Tibial artery (tissue), 4 donors: ENCODE data around the gene CREB3L1.

ENCODE experiments used
- DNase-seq, 2 donors: peaks; one replicate each; pipeline ENCODE4 v3.0.0-alpha.2; 2019
- H3K27ac ChIP-seq, 2 donors: fragments of 200-600 bp; sonication (generic) in 1 of 2; 1 replicate in 1 of 2; 2 replicates in 1 of 2; pipeline ENCODE4 v1.5.1; 2018 to 2019; ENCODE audit warnings: mild to moderate bottlenecking in 1 of 2
- H3K27me3 ChIP-seq, 2 donors: fragments of 200-600 bp; sonication (generic) in 1 of 2; one replicate each; pipeline versions ENCODE4 v1.5.1 to v1.6.0; 2016 to 2019
- H3K36me3 ChIP-seq, 3 donors: fragments of 200-600 bp; sonication (generic) in 2 of 3; one replicate each; pipeline ENCODE4 v1.5.1; 2016 to 2019; ENCODE audit warnings: mild to moderate bottlenecking in 2 of 3
- H3K4me1 ChIP-seq, 4 donors: fragments of 200-600 bp; sonication (generic) in 2 of 4; 1 replicate in 3 of 4; 2 replicates in 1 of 4; pipeline ENCODE4 v1.5.1; 2016 to 2019
- H3K4me3 ChIP-seq, 2 donors: fragments of 200-600 bp; sonication (generic) in 1 of 2; 1 replicate in 1 of 2; 2 replicates in 1 of 2; pipeline ENCODE4 v1.5.1; 2018 to 2019; ENCODE audit warnings: mild to moderate bottlenecking in 2 of 2
- H3K9me3 ChIP-seq, 3 donors: fragments of 200-600 bp; sonication (generic) in 1 of 3; one replicate each; pipeline ENCODE4 v1.5.1; 2016 to 2019
- CTCF ChIP-seq, 2 experiments: fragments of 200-600 bp in 1 of 2; fragments of 450-650 bp in 1 of 2; IDR thresholded peaks; one replicate each; pipeline ENCODE4 v1.5.1; 2017 to 2019; ENCODE audit warnings: antibody characterized with exemption in 2 of 2, mild to moderate bottlenecking in 1 of 2, moderate library complexity in 1 of 2
- intact Hi-C: fragments of 100-400 bp; cut with DNase I; formaldehyde crosslinking; loops from one replicate; pipeline ENCODE4 v1.15.0; 2023; ENCODE audit warnings: low total_unique reads

CREB3L1 gene

GRCh38 chr11:46237248-46238077, 40.0 kb upstream of the CREB3L1 start:
- intact Hi-C loops = loop anchor here (2.0 kb wide), 1 partner anchor 69 kb away; no protein-coding TSS in a partner anchor
- H3K27me3 ChIP-seq = peaks cover 0 to 23% of the 10 kb centered on the region in 2 donors
- H3K4me3 ChIP-seq = peak overlapping the region; percentile 45 to 59
- TF ChIP-seq CTCF (IDR thresholded peaks at IDR 0.05) = peak in 1 of 2 experiments; percentile 11
- no peaks in the 10 kb centered on the region for H3K36me3 ChIP-seq
- no peaks in the 10 kb centered on the region for H3K9me3 ChIP-seq
- H3K4me1 ChIP-seq = peaks cover 6 to 25% (median 24%) of the 10 kb centered on the region in 4 donors
- H3K27ac ChIP-seq = peak overlapping the region; percentile 10 to 56
- DNase-seq = peak; percentile 42 to 70

DNA sequence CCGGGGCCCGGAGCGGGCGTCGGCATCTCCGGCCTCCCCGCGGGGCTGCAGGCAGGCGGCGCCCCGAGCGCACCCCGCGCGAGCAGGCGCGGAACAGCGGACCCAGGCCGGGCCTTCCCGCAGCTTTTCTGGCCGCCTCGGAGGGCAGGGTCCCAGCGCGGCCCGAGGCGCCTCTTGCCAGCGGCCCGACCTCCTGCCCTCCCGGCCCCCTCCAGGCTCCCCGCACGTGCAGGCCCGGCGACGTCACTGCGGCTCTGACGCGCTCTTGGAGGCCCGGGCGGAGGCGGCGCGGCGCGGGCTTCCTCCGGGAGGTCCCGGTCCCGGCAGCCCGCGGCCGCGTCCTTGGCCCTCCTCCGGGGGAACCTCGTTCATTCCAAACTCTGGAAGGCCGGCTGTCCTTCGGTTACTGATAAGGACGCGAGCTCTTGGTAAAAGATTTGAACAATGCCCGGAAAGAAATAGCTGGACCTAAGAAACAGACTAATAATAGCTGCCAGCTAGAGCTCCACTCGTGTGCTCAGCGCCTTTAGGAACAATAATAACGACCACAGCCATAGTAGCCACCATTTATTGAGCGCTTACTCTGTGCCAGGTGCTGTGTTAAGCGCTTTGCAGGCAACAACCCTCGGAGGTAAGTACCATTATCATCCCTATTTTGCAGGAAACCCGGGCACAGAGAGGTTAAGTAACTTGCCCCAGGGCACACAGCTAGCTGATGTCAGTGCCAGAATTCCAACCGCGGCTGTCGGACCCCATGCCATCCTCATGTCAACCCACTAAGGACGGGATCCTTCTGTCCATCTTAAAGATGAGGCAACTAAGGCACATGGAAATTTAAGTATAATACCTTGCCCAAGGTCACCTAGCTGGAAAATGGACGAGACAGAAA, 39.1 kb upstream of the CREB3L1 start:
- peak in 1 of 2 experiments; percentile 2 for TF ChIP-seq CTCF (IDR thresholded peaks at IDR 0.05)
- H3K9me3 ChIP-seq = no peaks in the 10 kb centered on the region
- DNase-seq = peak; percentile 47 to 82
- peaks cover 6 to 32% (median 27%) of the 10 kb centered on the region in 4 donors for H3K4me1 ChIP-seq
- peaks cover 0 to 23% of the 10 kb centered on the region in 2 donors for H3K27me3 ChIP-seq
- H3K4me3 ChIP-seq = peak overlapping the region; percentile 45 to 59
- H3K36me3 ChIP-seq = no peaks in the 10 kb centered on the region
- intact Hi-C loops = loop anchor here (2.0 kb wide), 1 partner anchor 68 kb away; no protein-coding TSS in a partner anchor
- peak overlapping the region; percentile 10 to 56 for H3K27ac ChIP-seq

DNA sequence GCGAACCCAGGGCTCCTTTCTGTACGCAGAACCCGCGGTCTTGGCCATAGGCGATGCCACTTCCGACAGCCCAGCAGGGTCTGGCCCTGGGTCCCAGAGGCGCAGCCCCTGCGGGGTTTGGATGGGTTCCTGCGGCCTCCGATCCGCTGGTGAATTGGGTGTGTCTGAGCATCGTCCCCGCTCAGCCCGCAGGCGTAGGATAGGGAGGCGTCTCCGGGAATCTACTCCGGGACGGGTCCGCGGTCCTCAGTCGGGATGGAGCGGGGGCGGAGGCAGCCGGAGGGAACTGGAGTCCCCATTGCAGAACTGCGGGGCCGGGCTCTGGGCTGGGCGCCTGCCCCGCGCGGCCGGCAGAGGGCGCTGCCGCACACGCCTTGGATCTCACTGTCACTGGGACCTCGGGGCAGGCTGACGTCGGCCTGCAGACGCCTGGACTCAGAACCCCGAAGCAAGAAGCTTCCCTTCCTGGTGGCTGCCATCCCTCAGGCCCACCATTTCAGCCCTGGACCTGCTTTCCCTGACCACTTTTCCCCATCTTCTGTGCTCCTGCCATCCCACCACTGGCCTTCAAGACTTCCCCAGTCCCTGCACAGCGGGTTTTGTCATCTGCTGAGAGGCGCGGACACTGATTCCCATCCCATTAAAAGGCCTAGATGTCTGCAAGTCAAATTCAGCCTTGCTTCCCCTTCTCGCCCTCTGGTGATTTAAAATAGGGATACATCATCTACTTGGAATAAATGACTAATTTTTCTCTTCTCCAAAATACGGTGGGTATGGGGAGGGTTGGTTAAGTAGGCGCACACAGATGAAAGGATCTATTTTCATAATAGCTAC, 38.3 kb upstream of the CREB3L1 start:
- Histone ChIP-seq H3K4me3 (peak overlapping the region; percentile 45 to 59), H3K36me3 (no peaks in the 10 kb centered on the region), H3K27me3 (peaks cover 0 to 23% of the 10 kb centered on the region in 2 donors), H3K27ac (no peak overlapping the region), H3K4me1 (peaks cover 6 to 34% (median 27%) of the 10 kb centered on the region in 4 donors), H3K9me3 (no peaks in the 10 kb centered on the region)
- intact Hi-C loops = loop anchor here (2.0 kb wide), 1 partner anchor 68 kb away; no protein-coding TSS in a partner anchor
- peak; percentile 98 to 99 for TF ChIP-seq CTCF (IDR thresholded peaks at IDR 0.05)
- peak; percentile 86 to 90 for DNase-seq

GRCh38 chr11:46239801-46240061, 37.7 kb upstream of the CREB3L1 start:
- H3K9me3 ChIP-seq = no peaks in the 10 kb centered on the region
- no peak for DNase-seq
- H3K4me3 ChIP-seq = no peak overlapping the region
- TF ChIP-seq CTCF (IDR thresholded peaks at IDR 0.05) = no peak
- H3K4me1 ChIP-seq = peaks cover 6 to 34% (median 27%) of the 10 kb centered on the region in 4 donors
- peaks cover 0 to 23% of the 10 kb centered on the region in 2 donors for H3K27me3 ChIP-seq
- intact Hi-C loops = loop anchor here (2.0 kb wide), 1 partner anchor 67 kb away; no protein-coding TSS in a partner anchor
- no peaks in the 10 kb centered on the region for H3K36me3 ChIP-seq
- H3K27ac ChIP-seq = no peak overlapping the region

- no peak for DNase-seq
- H3K27ac ChIP-seq = no peak overlapping the region
- intact Hi-C loops = no loop called here
- H3K27me3 ChIP-seq = peaks cover 0 to 23% of the 10 kb centered on the region in 2 donors
- peaks cover 6 to 34% (median 27%) of the 10 kb centered on the region in 4 donors for H3K4me1 ChIP-seq
- no peak overlapping the region for H3K4me3 ChIP-seq
- H3K9me3 ChIP-seq = no peaks in the 10 kb centered on the region
- no peaks in the 10 kb centered on the region for H3K36me3 ChIP-seq
- no peak for TF ChIP-seq CTCF (IDR thresholded peaks at IDR 0.05)
Observed at GRCh38 chr11:46240371-46240770, 37.1 kb upstream of the CREB3L1 start.
